HEK293 (cell line): ENCODE results near the gene KLHDC7A.

Source experiments
- MZF1 ChIP-seq: fragments of 450-650 bp; formaldehyde crosslinking; IDR thresholded peaks from 2 replicates; pipeline ENCODE4 v1.5.1; 2017; ENCODE audit warnings: missing biosample characterization, missing genetic modification characterization, borderline replicate concordance
- SP2 ChIP-seq: fragments of 450-650 bp; formaldehyde crosslinking; IDR thresholded peaks from 2 replicates; pipeline ENCODE4 v1.5.1; 2016; ENCODE audit warnings: missing biosample characterization, missing genetic modification characterization
- ZBTB20 ChIP-seq: fragments of 450-650 bp; formaldehyde crosslinking; IDR thresholded peaks from 2 replicates; pipeline ENCODE4 v1.5.1; 2016; ENCODE audit warnings: missing biosample characterization, missing genetic modification characterization
- ZBTB21 ChIP-seq: fragments of 450-650 bp; formaldehyde crosslinking; IDR thresholded peaks from 2 replicates; pipeline ENCODE4 v1.5.1; 2017; ENCODE audit warnings: missing biosample characterization, missing genetic modification characterization
- ZNF169 ChIP-seq: fragments of 450-650 bp; formaldehyde crosslinking; IDR thresholded peaks from 2 replicates; pipeline ENCODE4 v1.5.1; 2016; ENCODE audit warnings: missing biosample characterization, missing genetic modification characterization
- TF ChIP-seq, protein P1 (sequence below): sonication (generic); formaldehyde crosslinking; IDR thresholded peaks from 2 replicates; pipeline ENCODE4 v1.8.1; 2022; ENCODE audit warnings: mild to moderate bottlenecking, moderate library complexity, missing genetic modification reagents
- TF ChIP-seq, protein P2 (sequence below): fragments of 450-650 bp; formaldehyde crosslinking; IDR thresholded peaks from 2 replicates; pipeline ENCODE4 v1.5.1; 2016; ENCODE audit warnings: missing biosample characterization, missing genetic modification characterization

DNA sequence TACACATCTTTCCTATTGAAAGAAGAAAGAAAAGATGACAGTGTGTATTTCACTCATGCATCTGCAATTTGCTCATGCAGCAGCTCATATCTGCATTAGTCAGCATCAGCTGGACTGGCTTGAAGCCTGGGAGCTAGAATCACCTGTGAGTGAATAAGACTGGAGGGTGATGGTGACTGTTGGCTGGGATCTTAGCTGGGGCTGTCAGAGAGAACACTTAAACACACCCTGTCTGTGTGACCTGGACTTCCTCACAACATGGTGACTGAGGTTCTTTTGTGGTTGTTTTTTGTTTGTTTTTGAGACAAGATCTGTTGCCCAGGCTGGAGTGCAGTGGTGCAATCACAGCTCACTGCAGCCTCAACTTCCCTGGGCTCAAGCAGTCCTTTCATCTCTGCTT, 24.9 kb downstream of the KLHDC7A start:
- TF ChIP-seq, protein P1, sequence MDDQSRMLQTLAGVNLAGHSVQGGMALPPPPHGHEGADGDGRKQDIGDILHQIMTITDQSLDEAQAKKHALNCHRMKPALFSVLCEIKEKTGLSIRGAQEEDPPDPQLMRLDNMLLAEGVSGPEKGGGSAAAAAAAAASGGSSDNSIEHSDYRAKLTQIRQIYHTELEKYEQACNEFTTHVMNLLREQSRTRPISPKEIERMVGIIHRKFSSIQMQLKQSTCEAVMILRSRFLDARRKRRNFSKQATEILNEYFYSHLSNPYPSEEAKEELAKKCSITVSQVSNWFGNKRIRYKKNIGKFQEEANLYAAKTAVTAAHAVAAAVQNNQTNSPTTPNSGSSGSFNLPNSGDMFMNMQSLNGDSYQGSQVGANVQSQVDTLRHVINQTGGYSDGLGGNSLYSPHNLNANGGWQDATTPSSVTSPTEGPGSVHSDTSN (CRISPR knock-in tag), result no peak
- TF ChIP-seq, protein P2, sequence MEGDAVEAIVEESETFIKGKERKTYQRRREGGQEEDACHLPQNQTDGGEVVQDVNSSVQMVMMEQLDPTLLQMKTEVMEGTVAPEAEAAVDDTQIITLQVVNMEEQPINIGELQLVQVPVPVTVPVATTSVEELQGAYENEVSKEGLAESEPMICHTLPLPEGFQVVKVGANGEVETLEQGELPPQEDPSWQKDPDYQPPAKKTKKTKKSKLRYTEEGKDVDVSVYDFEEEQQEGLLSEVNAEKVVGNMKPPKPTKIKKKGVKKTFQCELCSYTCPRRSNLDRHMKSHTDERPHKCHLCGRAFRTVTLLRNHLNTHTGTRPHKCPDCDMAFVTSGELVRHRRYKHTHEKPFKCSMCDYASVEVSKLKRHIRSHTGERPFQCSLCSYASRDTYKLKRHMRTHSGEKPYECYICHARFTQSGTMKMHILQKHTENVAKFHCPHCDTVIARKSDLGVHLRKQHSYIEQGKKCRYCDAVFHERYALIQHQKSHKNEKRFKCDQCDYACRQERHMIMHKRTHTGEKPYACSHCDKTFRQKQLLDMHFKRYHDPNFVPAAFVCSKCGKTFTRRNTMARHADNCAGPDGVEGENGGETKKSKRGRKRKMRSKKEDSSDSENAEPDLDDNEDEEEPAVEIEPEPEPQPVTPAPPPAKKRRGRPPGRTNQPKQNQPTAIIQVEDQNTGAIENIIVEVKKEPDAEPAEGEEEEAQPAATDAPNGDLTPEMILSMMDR (tag by site-specific recombination), result no peak
- TF ChIP-seq ZBTB21 (tag by site-specific recombination), result no peak
- TF ChIP-seq MZF1, result no peak
- no peak for TF ChIP-seq ZNF169 (tag by site-specific recombination)
- TF ChIP-seq SP2, result no peak
- TF ChIP-seq ZBTB20 (tag by site-specific recombination), result no peak
